Hematopoietic multipotent progenitor cell treated with erythropoietin and hydrocortisone succinate and interleukin-3 and kit ligand, for 8 days (in vitro differentiated cells): ENCODE data around the gene ABCG5.

Experiments used
- DNase-seq: peaks from one replicate; pipeline ENCODE4 v3.0.0-alpha.2; 2015

Gene ABCG5

GRCh38 chr2:43803113-43803512 is 35.5 kb downstream of the ABCG5 start:
- no peak for DNase-seq

- DNase-seq: no peak
Observed at GRCh38 chr2:43802135-43802534, 36.5 kb downstream of the ABCG5 start.

GRCh38 chr2:43800894-43801293 is 37.7 kb downstream of the ABCG5 start:
- DNase-seq: no peak

DNA sequence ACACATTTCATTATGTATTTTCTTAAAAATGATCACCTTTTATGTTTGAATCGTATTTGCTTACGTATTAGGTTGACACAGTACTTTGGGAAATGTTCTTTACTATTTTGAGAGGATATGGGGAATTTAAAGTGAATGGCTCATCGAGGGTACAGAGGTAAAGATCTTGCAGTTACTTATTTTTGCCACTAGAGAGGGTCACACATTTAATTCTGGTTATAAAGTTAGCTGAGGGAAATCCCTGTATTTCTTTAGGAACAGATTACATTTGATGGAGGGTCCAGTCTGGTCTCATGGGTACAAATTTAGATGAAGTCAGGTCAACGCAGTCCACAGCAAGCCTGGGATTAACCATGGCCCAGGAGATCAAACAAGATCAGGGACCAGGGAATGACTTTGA is 40.3 kb downstream of the ABCG5 start:
- DNase-seq: no peak

GRCh38 chr2:43796206-43796605 is 42.4 kb downstream of the ABCG5 start:
- no peak for DNase-seq

DNA sequence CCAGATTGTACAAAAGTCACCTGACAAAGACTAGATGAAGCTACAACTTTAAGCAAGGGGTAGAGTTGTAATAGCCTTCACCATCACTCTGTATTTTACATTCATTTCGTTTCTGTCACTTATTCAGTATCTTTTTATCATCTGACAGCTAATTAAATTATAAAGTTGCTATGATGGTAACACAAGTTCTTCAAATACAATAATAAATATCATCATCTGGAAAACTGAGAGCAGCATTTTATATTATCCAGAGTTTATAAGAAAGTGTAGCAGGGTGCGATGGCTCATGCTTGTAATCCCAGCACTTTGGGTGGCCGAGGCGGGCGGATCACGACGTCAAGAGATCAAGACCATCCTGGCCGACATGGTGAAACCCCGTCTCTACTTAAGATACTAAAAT is 43.7 kb downstream of the ABCG5 start:
- DNase-seq: no peak

DNA sequence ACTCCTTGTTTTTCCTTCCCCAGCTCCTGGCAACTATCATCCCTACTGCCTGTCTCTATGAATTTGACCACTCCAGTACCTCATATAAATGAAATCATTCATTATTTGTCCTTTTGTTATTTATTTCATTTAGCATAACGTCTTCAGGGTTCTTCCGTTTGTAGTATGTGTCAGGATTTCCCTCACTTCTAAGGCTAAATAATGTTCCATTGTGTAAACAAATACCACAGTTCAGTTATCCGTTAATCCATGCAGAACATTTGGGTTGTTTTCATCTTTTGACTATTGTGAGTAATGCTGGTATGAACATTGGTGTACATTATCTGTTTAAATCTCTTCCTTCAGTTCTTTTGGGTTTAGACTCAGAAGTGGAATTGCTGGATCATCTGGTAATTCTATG is 46.0 kb downstream of the ABCG5 start:
- no peak for DNase-seq

DNA sequence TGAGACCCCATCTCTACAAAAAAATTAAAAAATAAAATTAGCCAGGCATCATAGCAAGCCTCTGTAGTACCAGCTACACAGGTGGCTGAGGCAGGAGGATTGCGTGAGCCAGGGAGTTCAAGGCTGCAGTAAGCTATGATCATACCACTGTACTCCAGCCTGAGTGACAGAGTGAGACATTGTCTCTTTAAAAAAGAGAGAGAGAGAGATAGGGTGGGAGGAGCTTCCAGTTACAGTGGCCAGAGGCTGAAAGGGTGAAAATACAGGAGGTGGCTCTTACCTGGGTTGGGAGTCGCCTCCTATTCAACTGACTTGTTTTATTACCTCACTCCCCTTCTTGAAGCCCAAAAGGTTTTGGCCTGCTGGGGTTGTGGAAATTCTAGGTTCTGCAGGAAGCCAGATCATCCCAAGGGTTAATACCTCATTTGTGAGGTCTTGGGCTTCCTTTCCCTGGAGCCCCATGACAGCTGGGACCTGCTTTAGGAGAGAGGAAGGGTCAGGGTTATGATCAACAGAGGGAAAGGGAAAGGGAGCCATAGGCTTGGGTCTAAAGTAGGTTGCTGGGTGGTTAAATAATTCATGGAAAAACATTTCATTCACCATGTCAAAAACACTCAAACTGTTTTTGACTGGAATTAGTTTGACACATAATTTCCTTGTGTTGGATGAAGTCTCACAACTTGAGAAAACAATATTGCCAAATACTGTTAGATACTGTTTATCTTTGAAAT is 47.4 kb downstream of the ABCG5 start:
- DNase-seq: no peak

DNA sequence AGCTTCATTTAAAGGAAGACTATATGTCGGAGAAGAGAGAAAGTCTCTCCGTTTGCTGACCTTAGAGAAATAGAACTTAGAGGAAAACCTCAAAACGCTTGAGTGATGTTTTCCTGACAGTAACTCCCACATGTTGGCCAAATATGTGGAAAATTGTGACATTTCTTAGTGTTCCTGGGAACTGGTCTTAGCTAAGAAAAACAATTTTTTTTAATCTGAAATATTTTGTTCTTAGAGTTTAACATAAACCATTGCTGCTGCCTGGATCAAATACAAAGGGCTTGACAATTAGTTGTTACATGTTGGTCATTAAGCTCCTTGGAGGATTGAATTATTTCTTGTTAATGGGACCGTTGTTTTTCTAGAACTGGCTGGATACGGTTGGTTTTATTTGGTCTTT is 48.5 kb downstream of the ABCG5 start:
- no peak for DNase-seq

GRCh38 chr2:43788646-43789045 is 50.0 kb downstream of the ABCG5 start:
- DNase-seq: no peak

DNA sequence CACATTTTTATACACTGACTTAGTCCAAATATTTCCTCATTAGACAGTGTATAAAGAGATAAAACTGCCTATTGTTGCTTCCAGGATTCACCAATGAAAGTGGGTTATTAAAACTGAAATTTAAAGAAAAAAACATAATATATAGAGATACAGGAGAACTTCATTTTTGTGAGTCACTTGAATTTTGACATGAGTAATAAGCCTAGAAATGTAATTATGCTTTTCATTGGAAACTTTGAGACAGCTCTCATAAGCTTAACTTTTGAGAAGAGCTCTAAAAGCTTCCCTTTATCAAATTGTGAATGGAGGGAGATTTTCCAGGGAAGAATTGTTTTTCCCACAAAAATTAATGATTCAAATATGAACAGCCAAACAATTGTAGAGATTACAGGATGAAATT is 50.7 kb downstream of the ABCG5 start:
- no peak for DNase-seq

DNA sequence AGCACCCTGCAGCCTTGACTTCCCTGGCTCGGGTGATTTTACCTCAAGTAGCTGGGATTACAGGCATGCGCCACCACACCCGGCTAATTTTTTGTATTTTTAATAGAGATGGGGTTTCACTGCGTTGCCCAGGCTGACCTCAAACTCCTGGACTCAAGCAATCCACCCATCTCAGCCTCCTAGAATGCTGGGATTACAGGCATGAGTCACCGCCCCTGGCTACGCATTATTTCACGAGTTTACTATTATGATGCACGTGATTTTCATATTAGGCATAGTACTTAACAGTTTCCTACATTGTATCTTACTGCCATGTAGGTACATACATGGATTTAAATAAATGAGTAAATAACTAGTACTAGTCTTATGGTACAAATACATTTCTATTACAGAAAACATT is 60.4 kb downstream of the ABCG5 start:
- DNase-seq: no peak

GRCh38 chr2:43777306-43777926 is 61.2 kb downstream of the ABCG5 start:
- no peak for DNase-seq

GRCh38 chr2:43776324-43776723 is 62.3 kb downstream of the ABCG5 start:
- no peak for DNase-seq

GRCh38 chr2:43774617-43775016 is 64.0 kb downstream of the ABCG5 start:
- DNase-seq: no peak

- peak; percentile 90 for DNase-seq
Observed at GRCh38 chr2:43773876-43774613, 64.6 kb downstream of the ABCG5 start, which contains the start of gene DYNC2LI1. TSS of gene DYNC2LI1 (plus strand) at chr2:43774039. CDS start at chr2:43774139, 100 bp downstream.

DNA sequence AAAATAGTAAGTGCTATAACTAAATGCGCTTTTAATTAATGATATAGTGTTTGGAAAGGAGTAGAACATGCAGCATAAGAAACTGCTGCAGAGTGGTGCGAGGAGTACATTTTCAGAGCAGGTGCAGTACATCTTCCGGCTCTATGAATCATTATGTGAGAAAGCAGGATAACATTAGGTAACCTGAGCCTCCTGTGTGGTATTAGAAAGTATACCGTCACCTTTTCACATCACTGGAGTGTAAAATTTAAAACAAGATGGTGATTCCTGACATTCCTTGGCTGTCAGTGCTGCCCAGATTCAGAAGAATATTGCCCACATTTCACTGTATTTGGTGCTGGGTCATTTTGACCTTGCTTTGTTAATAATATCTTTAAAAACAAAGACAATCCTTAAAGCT is 72.6 kb downstream of the ABCG5 start:
- no peak for DNase-seq

DNA sequence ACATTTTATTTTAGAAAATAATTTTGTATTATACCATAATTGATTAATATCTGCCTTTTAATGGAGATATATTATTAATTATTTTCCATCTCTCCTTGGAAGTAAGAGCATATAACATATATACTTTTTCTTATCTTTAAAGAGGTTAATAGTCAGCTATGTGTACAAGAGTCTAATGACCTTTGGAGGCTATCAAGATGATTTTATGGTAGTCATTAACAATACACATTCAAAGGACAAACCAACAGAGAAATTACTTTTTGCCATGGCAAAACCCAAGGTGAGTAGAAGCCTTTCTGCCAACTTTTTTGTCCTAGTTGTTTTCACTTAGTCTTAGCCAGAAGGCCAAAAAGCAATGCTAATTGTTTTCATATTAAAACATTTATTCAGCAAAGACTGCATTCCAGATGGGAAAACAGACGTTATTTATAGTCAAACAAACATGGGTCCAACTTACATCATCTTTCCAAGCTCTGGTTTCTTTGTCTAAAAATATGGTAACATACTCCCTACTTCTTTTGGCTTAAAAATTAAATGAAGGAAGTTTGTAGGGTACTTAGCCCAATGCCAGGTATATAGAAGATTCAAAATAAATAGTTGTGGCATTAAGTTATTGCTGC is 74.4 kb downstream of the ABCG5 start:
- no peak for DNase-seq

- DNase-seq: no peak
Observed at GRCh38 chr2:43763091-43763490, 75.5 kb downstream of the ABCG5 start.
